Dermis microvascular lymphatic vessel endothelial cell (primary cell): Measurements from ENCODE around the gene SLC39A11. TPM values are rescaled to one million over a fixed set of nuclear protein-coding genes. Genes with fewer than 3 reads are reported as not detected.

ENCODE experiments used
- DNase-seq, 2 donors: peaks; one replicate each; pipeline versions ENCODE4 v3.0.0 to v3.0.0-alpha.2; 2010; ENCODE audit warnings: low read depth in 2 of 2
- total RNA-seq: library from RNA; depleted of rRNA; stranded (reverse); fragments of >200 nt; gene quantifications from 2 replicates; pipeline ENCODE4 v1.2.1, GENCODE V29; 2014

Gene SLC39A11
- total RNA-seq, 1 donor from 2014 or later: 7.2 TPM

DNA sequence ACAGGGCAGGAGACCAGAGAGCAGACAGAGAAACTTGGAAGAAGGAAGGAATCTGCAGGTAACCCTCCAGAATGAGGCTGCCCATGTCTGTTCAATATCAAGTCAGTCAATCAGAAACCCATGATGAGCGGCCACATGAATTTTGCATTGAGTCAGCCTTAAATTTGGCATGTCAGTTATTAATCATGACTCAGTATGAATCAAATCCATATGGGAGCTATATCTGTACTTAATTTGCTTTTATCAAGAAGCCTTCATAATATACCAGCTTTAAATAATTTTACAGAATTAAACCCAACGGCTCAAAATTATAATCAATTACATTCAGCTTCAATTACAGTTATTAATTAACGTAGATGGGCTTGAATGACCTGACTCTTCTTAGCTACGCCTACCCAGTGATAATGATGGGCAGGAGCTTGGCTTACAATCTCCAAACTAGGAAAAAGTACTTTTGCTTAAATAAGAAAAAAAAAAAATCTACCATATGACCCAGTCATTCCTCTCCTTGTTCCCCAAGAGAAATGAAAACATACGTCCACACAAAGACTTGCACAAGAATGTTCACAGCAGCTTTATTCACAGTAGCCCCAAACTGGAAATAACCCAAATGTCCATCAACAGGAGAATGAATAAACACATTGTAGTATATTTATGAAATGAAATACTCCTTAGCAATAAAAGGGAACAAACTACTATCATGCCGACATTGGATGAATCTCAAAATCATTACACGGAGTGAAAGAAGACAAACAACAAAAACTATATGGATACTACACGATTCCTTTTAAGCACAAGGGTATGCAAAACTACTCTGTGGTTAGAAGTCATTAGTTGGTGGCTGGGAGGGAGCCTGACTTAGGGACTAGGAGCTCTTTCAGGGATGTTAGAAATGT lies 48.6 kb downstream of the SLC39A11 start:
- no peak for DNase-seq

GRCh38 chr17:73042809-73043685 lies 49.4 kb downstream of the SLC39A11 start:
- peak; percentile 11 to 15 for DNase-seq

GRCh38 chr17:73042225-73042624 lies 50.3 kb downstream of the SLC39A11 start:
- no peak for DNase-seq

DNA sequence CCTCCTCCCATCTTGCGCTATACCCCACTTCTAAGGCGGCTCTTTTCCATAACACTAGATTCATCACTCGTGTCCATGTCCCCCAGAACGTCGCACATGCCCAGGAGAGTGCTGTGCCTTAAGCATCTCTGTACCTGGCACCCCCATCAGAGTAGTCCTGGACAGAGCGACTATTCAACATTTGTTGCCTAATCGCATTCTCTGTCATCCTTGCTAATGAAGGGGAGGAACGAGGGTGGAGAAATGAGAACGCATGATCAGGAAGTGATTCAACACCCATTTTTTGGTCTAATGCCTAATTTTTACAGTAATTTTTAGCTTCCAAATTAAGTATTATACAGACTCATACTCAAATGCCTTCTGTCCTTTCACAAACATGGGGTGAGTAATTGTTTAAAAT lies 53.2 kb downstream of the SLC39A11 start:
- no peak for DNase-seq

DNA sequence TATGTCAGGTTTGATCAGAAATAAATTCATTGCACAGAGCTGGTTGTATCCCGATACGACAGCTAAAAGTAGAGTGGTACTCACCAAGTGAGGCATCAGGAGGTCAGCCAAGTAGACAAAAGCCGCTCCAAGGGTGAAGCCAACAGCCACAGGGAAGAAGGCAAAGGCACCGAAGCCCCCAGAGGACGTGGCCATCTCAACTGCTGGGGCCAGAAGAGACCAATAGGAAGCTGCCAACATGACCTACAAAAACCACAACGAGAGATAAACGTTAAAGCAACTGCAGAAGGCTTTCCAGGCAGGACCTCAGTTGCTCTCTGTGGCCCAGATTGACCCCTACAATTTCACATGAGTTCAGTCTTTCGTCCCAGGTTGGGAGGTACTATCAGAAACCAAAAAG lies 61.0 kb downstream of the SLC39A11 start:
- no peak for DNase-seq

DNA sequence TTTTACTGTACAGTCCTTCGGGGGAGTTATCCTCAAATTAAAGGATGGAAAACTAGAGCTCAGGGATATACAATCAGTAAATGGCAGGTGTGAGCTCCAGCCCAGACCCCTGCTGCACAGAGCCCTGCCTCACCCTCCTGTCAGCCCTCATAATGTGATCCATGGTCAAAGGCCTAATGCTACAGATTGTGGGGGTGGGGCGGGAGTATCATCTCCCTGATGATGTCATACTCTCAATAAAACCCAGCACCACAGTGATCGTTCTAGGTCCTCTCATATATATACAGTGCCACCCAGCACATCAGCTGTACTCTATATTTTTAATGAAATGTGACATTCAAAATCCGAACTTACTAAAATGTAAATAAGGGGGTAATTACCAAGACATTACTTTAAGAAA lies 61.5 kb downstream of the SLC39A11 start:
- no peak for DNase-seq

- DNase-seq: no peak
These were observed 62.0 kb downstream of the SLC39A11 start for GRCh38 chr17:73030501-73030921.

GRCh38 chr17:73029991-73030390 lies 62.5 kb downstream of the SLC39A11 start:
- no peak for DNase-seq

DNA sequence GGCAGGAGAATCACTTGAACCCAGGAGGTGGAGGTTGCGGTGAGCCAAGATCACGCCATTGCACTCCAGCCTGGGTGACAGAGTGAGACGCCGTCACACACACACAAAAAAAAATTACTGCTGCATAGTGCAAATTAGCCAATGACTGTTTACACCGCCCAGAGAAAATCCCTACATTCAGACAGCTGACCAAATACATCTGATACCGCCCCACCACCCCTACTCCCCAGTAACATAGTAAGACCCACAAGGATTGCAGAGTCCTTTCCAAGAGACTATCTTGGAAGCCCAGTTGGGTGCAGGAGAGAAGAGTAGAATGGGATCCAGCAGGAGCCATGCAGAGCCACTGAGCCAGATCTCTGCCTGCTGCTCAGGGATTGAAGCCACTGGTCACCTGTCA lies 63.5 kb downstream of the SLC39A11 start:
- DNase-seq: no peak

DNA sequence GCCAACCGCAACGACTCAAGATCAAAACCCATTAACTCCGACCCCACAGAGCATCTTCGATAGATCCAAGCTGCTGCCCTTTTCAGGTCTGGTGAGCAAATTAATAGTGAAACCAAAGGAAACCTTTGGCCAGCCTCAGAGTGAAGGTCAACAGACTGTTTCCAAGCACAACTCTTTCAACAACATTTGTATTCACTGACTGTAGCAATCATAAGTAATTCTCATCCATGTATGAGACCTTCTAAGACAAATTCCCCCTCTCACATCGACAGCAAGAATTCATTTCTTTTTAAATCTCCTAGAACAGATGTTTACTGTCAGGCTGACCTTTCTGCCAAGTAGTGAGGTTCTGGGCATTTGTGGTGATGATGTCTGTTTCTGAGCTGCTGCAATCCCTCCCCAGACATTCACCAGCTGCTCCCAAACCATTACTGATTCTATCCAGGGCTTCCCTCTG lies 64.2 kb downstream of the SLC39A11 start:
- no peak for DNase-seq

GRCh38 chr17:73027130-73027741 lies 65.3 kb downstream of the SLC39A11 start:
- DNase-seq: no peak

DNA sequence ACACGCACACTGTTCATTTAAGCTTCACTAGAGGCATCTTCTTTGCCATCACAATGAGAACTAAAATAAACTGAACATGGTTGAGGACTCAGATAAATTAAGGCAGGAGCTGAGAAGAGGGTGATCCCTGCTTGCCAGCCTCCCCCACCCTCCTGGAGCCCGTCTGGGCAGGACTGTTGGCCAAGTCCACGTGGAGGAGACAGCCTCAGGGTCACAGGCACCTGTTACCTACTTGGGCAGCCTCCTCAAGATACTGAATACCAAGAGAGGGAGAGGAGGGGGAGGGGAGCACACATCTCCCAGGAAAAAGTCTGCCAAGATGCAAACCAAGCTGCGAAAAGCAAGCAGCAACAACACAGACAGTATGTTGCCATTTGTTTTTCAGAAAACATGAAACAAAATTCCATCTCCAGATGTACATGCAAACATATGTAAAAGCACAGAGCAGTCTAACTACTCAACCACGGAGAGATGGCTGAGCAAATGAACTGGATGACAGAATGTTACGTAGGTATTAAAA lies 67.4 kb downstream of the SLC39A11 start:
- no peak for DNase-seq

- no peak for DNase-seq
These were observed 68.7 kb downstream of the SLC39A11 start for GRCh38 chr17:73023759-73024158.

DNA sequence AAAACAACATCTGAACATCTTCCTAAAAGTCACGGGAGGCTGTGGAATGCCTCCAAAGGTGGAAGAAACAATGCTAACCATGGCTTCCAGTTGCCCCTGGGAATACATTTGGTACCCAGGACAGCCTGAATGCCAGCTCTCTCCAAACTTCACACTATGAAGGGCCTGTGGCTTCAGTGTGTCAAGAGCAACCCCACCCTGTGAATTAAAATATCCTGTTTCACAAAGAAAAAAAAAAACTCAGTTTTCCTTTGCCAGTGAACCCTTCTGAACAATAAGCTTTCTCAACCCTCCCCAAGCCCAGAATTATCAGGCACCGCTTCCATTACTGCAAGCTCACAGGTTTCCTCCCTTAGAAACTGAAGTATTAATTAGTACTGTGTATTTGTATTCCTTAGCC lies 69.8 kb downstream of the SLC39A11 start:
- no peak for DNase-seq

DNA sequence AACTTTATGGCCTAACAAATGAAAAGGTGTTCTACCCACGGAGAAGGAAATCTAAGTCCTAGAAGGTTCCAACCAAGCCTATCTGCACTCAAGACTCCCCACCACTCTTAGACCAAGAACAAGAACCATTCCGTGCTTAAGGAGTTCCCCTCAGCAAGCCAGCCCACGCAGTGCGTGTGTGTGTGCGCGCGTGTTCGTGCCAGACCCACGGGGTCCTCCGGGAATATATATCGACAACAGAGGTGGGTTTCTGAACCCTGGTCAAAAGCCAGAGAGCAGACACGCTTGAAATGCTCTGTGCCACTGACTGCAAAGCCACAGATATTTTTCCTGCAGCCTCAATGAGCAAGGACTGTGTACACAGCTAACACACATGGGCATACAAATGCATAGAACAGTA lies 70.7 kb downstream of the SLC39A11 start:
- DNase-seq: no peak

DNA sequence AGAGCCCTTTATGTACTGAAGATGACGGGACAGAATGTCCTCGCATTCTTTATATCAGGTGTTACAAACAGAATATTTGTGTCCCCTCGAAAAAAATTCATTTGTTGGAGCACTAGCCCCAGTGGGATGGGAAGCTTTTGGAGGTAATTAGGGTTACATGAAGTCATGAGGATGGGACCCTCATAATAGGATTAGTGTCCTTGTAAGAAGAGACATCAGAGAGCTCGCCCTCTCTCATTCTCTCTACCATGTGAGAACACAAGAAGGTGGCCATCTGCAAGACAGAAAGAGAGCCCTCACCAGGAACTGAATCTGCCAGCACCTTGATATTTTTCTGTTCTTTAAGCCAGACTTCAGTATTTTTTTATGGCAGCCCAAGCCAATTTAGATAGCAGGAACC lies 72.4 kb downstream of the SLC39A11 start:
- no peak for DNase-seq

DNA sequence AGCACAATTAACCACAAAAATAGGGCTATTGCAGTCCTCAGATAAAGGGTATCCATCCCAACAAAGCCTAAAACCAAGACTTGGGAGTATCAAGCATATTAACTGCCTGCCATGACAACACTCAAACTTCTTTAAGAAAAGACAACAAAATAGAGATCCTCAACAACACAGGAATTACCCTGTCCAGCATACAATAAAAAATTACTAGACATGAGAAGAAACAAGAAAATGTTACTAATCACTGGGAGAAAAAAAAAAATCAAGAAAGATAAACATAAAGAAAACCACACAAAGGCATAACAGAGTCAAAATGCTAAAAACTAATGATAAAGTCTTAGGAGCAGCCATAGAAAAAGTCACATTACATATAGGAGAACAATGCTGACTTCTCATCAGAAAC lies 73.9 kb downstream of the SLC39A11 start:
- DNase-seq: no peak

GRCh38 chr17:73017658-73018057 lies 74.8 kb downstream of the SLC39A11 start:
- no peak for DNase-seq

- no peak for DNase-seq
These were observed 76.7 kb downstream of the SLC39A11 start for GRCh38 chr17:73015722-73016276.

DNA sequence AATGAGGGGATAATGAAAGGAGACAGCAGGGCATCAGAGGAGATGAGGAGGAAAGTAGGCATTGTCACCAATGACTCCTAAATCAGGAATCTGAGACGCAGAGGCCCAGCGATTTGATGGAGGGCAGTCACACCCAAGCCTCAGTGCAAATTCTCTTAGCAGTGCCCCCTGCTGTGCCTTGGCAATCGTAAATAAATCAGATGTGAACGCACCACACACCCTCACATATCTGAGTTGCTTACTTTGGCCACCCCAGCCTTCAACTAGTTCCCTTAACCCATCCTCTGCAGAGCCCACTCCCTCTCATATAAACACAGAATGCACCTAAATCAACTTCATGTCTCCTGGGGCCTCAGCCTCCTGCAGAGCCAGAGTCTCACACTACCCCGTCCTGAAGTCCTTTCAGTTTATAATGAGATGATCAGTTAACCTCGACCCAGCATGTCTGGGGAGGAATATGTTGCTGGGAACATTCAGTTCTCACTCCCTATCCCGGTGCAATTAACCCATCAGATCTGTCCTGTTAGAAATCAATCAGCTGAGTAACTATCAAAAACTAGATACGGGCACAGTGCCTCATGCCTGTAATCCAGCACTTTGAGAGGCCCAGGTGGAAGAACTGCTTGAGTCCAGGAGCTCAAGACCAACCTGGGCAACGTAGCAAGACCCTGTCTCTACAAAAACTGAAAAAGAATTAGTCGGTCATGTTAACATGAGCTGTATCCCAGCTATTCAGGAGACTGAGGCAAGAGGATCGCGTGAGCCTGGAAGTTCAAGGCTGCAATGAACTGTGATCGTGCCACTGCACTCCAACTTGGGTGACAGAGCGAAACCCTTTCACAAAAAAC lies 78.4 kb downstream of the SLC39A11 start:
- DNase-seq: no peak
